GM18858 (cell line): ENCODE data around the gene RBM28.

Experiments
- ATAC-seq: cut with Tn5 transposase; IDR thresholded peaks from one replicate; pipeline ENCODE4 v1.9.1; 2021; ENCODE audit not compliant: unreplicated experiment

RBM28 gene

GRCh38 chr7:128343554-128344430 lies at the start of gene RBM28:
TSS of gene RBM28 (minus strand) at chr7:128343908. CDS start at chr7:128343793, 115 bp downstream.
- ATAC-seq = peak; percentile 87

GRCh38 chr7:128392446-128393327 lies 49.0 kb upstream of the RBM28 start:
- ATAC-seq = no peak

GRCh38 chr7:128391805-128392204 lies 48.1 kb upstream of the RBM28 start:
- ATAC-seq = no peak

- no peak for ATAC-seq
Measured at GRCh38 chr7:128390871-128391565, 47.3 kb upstream of the RBM28 start.

- ATAC-seq = no peak
Measured at GRCh38 chr7:128389618-128390329, 46.1 kb upstream of the RBM28 start.

- ATAC-seq = no peak
Measured at GRCh38 chr7:128389085-128389617, 45.4 kb upstream of the RBM28 start.

GRCh38 chr7:128388145-128388485 lies 44.4 kb upstream of the RBM28 start:
- no peak for ATAC-seq

GRCh38 chr7:128387216-128388144 lies 43.8 kb upstream of the RBM28 start:
- ATAC-seq = no peak

- ATAC-seq = no peak
Measured at GRCh38 chr7:128385988-128386925, 42.5 kb upstream of the RBM28 start.

GRCh38 chr7:128384726-128385125 lies 41.0 kb upstream of the RBM28 start:
- no peak for ATAC-seq

GRCh38 chr7:128383776-128384175 lies 40.1 kb upstream of the RBM28 start:
- no peak for ATAC-seq

GRCh38 chr7:128381161-128381821 lies 37.6 kb upstream of the RBM28 start:
- ATAC-seq = no peak

- ATAC-seq = no peak
Measured at GRCh38 chr7:128380483-128381106, 36.9 kb upstream of the RBM28 start.

- ATAC-seq = no peak
Measured at GRCh38 chr7:128379900-128380479, 36.3 kb upstream of the RBM28 start.

- ATAC-seq = no peak
Measured at GRCh38 chr7:128378637-128379036, 34.9 kb upstream of the RBM28 start.

GRCh38 chr7:128376077-128376476 lies 32.4 kb upstream of the RBM28 start:
- no peak for ATAC-seq

- ATAC-seq = no peak
Measured at GRCh38 chr7:128374041-128374440, 30.3 kb upstream of the RBM28 start.
